ENCODE measurements around the gene MLH1.

MLH1 gene

DNA sequence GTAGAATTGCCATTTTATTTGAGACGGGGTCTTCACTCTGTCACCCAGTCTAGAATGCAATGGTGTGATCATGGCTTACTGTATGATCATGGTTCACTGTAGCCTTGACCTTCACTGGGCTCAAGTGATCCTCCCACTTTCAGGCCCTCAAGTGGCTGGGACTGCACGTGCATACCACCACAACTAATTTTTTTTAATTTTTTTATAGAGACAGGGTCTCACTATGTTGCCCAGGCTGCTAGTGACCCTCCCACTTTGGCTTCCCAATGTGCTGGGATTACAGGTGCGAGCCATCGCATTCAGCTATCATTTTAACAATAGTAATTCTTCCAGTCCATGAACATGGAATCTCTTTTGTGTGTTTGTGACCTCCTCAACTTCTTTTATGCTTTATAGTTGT lies 12.3 kb upstream of the MLH1 start:
- DNase-seq (ENCODE audit: low spot score) = no peak

GRCh38 chr3:36988356-36988755 lies 5.0 kb upstream of the MLH1 start:
- peak; percentile 55 for DNase-seq (ENCODE audit: low spot score)

GRCh38 chr3:36989005-36989404 lies 4.3 kb upstream of the MLH1 start:
- DNase-seq (ENCODE audit: low spot score) = no peak

- DNase-seq (ENCODE audit: low spot score) = peak; percentile 16
Observed at GRCh38 chr3:36989568-36989967, 3.8 kb upstream of the MLH1 start.

DNA sequence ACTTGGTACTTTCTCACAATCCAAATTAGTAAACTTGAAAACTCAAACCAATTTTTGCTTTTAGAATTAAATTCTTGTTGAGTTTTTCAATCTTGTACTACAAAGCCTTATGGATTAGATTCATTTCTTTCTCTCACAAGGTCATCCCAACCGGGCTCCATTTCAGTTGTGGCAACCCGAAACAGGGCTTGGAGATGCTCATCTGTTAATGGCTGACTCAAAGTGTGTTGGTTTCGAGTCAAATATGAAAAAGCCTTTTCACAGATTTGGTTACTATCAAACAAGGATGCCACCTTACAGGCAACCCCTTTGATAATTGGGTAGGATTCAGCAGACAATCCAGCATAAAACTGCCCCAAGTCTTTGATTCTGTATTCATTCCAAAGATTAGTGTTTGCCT lies 2.2 kb upstream of the MLH1 start:
- DNase-seq (ENCODE audit: low spot score) = no peak

- peak; percentile 29 for DNase-seq (ENCODE audit: low spot score)
Observed at GRCh38 chr3:36991923-36992805, 1.2 kb upstream of the MLH1 start.

DNA sequence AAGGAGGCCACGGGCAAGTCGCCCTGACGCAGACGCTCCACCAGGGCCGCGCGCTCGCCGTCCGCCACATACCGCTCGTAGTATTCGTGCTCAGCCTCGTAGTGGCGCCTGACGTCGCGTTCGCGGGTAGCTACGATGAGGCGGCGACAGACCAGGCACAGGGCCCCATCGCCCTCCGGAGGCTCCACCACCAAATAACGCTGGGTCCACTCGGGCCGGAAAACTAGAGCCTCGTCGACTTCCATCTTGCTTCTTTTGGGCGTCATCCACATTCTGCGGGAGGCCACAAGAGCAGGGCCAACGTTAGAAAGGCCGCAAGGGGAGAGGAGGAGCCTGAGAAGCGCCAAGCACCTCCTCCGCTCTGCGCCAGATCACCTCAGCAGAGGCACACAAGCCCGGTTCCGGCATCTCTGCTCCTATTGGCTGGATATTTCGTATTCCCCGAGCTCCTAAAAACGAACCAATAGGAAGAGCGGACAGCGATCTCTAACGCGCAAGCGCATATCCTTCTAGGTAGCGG lies 452 bp upstream of the MLH1 start, which contains the start of gene EPM2AIP1:
TSS of gene EPM2AIP1 (minus strand) at position 326 of the 520 bp plus-strand sequence. CDS start at position 272, 54 bp downstream.
- no peak for DNase-seq (ENCODE audit: low spot score)

DNA sequence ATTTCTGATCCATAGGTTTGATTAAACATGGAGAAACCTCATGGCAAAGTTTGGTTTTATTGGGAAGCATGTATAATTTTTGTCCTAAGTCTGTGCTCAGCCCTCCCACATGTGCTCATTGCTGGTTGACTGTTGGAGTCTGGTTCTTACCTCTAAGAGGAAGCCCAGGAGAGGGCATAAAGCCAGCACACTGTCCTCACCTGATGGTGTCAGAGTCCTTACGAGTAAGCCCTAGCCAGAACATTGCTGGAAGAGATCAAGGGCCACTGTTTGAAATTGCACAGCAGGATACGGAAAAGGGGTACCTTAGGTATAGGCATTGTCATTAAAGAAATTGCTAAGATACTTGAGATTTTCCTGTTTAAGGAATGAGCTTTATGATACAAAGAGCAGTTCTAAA lies 21.3 kb downstream of the MLH1 start:
- no peak for DNase-seq (ENCODE audit: low spot score)

DNA sequence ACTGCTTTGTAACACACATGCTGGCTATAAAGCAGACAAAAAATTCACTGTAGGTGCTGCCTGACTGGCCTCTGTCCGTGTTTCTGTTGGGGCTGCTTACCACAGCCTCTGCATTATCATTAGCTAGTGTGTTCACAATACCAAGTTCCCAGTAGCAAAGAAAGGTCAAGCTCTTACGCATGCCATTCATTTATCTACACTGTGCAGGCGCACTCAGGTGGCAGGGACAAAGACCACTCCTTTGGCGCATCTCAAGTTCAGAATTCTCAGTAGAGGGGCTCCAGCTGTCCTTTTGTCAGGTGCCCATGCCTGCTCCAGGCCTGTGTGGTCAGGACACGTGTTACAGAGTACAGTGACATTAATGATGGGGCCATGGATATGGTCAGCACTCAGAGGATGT lies 22.3 kb downstream of the MLH1 start:
- no peak for DNase-seq (ENCODE audit: low spot score)

DNA sequence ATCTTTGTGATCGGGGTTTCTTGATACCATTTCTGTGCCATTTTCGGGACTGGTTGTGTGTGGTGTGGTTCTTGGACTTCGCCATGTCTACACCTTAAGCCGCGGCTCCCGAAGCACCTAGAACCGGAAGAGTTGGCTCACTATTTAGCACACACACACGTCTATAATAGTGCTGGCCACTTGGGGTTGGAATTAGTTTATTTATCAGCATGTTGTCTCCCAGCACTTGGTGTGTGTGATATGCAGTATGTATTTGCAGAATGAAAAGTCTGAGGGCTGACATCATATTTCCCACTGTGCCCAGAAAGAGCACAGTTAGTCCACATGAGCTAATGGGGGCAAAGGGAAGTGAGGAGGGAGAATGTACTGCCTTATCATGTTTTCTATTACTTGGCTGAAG lies 23.6 kb downstream of the MLH1 start:
- no peak for DNase-seq (ENCODE audit: low spot score)

- no peak for DNase-seq (ENCODE audit: low spot score)
Observed at GRCh38 chr3:37017683-37018082, 24.4 kb downstream of the MLH1 start.

- peak; percentile 10 for DNase-seq (ENCODE audit: low spot score)
Observed at GRCh38 chr3:37024092-37024491, 30.8 kb downstream of the MLH1 start.

DNA sequence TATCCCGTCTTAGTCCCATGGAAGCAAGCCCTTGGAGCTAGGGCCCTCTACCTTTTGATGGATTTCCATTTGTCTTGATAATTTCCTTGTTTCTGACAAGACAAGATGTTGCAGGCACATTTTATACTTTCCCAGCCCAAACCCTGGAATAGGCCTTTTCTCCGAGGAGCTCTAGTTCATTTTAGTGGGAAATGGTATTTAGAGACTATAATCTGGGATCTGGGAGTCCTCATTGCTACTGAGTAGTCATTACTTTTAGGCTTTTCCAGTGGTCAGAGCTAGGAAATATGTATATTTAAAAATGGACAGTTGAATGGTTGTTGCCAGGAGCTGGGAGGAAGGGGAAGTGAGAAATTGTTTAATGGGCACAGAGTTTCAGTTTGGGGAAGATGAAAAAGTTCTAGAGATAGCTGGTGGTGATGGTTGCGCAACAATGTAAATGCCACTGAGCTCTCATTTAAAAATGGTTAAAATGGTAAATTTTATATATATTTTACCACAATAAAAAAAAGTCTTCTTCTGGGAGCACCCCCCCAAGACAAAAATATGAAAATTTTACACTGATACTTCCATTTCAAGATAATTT lies 31.6 kb downstream of the MLH1 start:
- DNase-seq (ENCODE audit: low spot score) = no peak

DNA sequence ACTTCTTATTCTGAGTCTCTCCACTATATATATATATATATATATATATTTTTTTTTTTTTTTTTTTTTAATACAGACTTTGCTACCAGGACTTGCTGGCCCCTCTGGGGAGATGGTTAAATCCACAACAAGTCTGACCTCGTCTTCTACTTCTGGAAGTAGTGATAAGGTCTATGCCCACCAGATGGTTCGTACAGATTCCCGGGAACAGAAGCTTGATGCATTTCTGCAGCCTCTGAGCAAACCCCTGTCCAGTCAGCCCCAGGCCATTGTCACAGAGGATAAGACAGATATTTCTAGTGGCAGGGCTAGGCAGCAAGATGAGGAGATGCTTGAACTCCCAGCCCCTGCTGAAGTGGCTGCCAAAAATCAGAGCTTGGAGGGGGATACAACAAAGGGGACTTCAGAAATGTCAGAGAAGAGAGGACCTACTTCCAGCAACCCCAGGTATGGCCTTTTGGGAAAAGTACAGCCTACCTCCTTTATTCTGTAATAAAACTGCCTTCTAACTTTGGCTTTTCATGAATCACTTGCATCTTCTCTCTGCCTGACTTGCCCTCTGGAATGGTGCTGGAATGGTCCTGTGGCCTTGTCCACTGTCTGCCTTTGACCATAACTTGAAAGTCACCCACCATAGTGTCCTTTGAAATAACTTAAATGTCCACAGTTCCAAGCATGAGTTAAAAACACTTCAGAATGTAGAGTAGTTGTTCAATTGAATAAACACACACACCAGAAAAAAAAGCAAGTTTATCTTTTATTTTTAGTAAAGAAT lies 32.4 kb downstream of the MLH1 start:
- no peak for DNase-seq (ENCODE audit: low spot score)

GRCh38 chr3:37026851-37027250 lies 33.5 kb downstream of the MLH1 start:
- DNase-seq (ENCODE audit: low spot score) = no peak

- DNase-seq (ENCODE audit: low spot score) = no peak
Observed at GRCh38 chr3:37028329-37028728, 35.0 kb downstream of the MLH1 start.

DNA sequence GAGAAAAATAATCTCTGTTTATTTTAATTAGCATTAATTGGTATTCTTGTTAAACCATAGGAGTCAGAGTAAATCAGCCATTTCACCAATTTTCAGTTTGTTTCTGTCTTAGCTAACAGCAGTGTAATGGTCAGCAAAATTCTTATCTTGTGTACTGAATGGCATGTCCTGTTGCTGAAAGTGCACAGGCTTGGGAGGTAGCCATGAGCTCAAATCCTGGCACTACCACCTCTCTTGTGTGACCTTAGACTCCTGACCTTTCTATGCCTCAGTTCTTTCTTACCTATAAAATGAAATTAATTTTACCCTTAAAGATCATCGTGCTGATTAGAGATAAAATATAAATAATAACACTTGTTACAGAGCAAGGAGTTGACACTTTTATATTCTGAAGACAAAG lies 35.8 kb downstream of the MLH1 start:
- DNase-seq (ENCODE audit: low spot score) = no peak

GRCh38 chr3:37029516-37030163 lies 36.3 kb downstream of the MLH1 start:
- no peak for DNase-seq (ENCODE audit: low spot score)

GRCh38 chr3:37030588-37030987 lies 37.3 kb downstream of the MLH1 start:
- DNase-seq (ENCODE audit: low spot score) = no peak

GRCh38 chr3:37031096-37031682 lies 37.9 kb downstream of the MLH1 start:
- DNase-seq (ENCODE audit: low spot score) = no peak

DNA sequence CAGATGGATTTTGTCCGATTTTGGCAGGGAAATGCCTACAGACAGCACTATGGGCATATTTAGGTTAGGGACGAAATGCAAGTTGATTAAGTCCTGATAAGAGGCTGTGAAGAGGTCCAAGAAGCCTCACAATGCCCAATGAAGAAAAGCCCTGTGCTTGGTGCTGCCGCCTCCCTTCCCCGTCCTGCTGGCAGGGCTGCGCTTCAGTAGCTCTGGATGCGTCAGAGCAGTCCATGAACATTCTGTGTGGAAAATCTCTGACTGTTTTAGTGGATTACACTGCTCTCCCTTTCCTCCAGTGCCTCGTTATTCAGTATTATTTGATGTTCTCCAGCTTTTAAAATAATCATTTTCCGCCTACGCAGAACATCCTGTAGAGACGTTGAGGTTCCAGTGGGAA lies 39.6 kb downstream of the MLH1 start:
- no peak for DNase-seq (ENCODE audit: low spot score)

DNA sequence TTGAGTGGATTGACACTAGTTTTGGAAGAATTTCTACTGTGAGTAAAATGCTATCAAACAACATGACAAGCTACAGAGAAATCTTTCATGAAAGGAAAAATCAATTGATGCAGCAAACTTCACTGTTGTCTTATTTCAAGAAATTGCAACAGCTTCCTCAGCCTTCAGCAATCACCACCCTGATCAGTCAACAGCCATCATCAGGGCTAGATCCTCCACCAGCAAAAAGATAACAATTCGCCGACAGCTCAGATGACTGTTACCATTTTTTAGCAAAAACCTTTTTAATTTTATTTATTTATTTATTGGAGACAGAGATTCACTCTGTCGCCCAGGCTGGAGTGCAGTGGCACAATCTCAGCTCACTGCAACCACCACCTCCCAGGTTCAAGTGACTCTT lies 44.0 kb downstream of the MLH1 start:
- DNase-seq (ENCODE audit: low spot score) = no peak
